Neural cell (in vitro differentiated cells): ENCODE measurements around the gene PLXNC1.

ENCODE experiments used
- CTCF ChIP-seq: fragments of 450-650 bp; IDR thresholded peaks from 2 replicates; pipeline ENCODE4 v1.5.1; 2014; ENCODE audit warnings: antibody characterized with exemption, mild to moderate bottlenecking, moderate library complexity; ENCODE audit not compliant: poor library complexity, severe bottlenecking
- EP300 ChIP-seq: fragments of 450-650 bp; conservative IDR thresholded peaks from 2 replicates; pipeline ENCODE4 v1.6.1; 2014; ENCODE audit warnings: antibody characterized with exemption, mild to moderate bottlenecking, moderate library complexity; ENCODE audit not compliant: poor library complexity, severe bottlenecking
- EZH2 ChIP-seq: fragments of 200-600, 300-800 bp; shearing (Covaris generic), sonication (generic); IDR thresholded peaks from 2 replicates; pipeline ENCODE4 v1.6.1; 2014; ENCODE audit warnings: antibody characterized with exemption, low read length, borderline replicate concordance, mild to moderate bottlenecking; ENCODE audit not compliant: insufficient read depth, poor library complexity, severe bottlenecking
- POLR2AphosphoS5 ChIP-seq: IDR thresholded peaks from 2 replicates; pipeline ENCODE4 v1.6.1; 2012
- RAD21 ChIP-seq: fragments of 450-650 bp; conservative IDR thresholded peaks from 2 replicates; pipeline ENCODE4 v1.6.1; 2014; ENCODE audit warnings: antibody characterized with exemption, mild to moderate bottlenecking, moderate library complexity
- REST ChIP-seq: IDR thresholded peaks from 2 replicates; pipeline ENCODE4 v1.6.1; 2012; ENCODE audit warnings: borderline replicate concordance
- TAF1 ChIP-seq: IDR thresholded peaks from 2 replicates; pipeline ENCODE4 v1.6.1; 2012; ENCODE audit warnings: low read depth

- TF ChIP-seq RAD21 (no peak), POLR2AphosphoS5 (no peak), CTCF (no peak), EZH2 (no peak), REST (no peak), TAF1 (no peak), EP300 (no peak)
Measured at GRCh38 chr12:94231709-94232108, 83.3 kb downstream of the PLXNC1 start.
